Activated T-cell treated with anti-CD3 and anti-CD28 coated beads, Interleukin-2, amount 50 U/mL, for 1 hour (primary cell): Measurements from ENCODE around the gene NACA2.
A peak's percentile ranks its signal among the peaks of the same experiment; 100 is the strongest.
"Not testable (repeated sequence)": the region's sequence is repeated elsewhere in the genome, so short reads cannot be mapped to it uniquely, and the experiment has no call there.

Experiments
- DNase-seq: peaks from one replicate; pipeline ENCODE4 v3.0.0-alpha.2; 2020

NACA2 gene

DNA sequence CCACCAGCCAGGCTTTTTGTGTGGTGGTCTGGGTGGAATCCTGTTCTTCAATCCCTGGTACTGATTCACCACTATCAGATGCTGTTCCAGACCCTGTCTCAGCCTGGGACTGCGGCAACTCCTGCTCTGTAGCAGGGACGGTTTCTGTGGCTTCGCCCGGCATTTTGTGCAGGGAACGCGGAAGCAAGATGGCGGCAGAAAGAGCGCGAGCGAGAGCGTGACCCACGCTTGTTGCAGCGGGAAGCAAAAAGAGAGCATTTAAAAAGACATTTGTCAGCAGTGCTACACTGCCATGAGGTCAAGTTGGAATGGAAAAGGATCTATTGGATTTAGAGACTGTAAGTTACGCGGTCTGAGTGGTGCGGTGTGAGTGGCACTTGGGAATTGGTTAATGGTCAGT, at the start of gene NACA2:
Gene NACA2 (minus strand): TSS at position 202 of the 400 bp plus-strand sequence. CDS start 39 bp downstream, at position 163.
- no peak for DNase-seq

DNA sequence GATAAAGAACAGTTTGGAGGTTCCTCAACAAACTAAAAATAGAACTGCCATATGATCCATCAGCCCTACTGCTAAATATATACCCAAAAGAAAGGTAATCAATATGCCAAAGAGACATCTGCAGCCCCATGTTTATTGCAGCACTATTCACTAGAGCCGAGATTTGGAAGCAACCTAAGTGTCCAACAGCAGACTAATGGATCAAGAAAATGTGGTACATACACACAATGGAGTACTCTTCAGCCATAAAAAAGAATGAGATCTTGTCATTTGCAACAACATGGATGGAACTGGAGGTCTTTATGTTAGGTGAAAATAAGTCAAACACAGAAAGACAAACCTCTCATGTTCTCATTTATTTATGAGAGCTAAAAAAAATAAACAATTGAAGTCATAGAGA, 48.8 kb upstream of the NACA2 start:
- no peak for DNase-seq

DNA sequence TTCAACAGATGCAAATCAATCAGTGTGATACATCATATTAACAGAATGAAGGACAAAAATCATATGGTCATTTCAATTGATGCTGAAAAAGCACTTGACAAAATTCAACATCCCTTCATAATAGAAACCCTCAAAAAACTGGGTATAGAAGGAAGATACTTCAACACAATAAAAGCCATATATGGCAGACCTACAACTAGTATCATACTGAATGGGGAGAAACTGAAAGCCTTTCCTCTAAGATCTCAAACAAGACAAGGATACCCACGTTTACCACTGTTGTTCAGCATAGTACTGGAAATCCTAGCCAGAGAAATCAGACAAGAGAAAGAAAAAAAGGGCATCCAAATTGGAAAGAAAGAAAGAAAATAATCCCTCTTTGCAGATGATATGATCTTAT, 47.1 kb upstream of the NACA2 start:
- no peak for DNase-seq

DNA sequence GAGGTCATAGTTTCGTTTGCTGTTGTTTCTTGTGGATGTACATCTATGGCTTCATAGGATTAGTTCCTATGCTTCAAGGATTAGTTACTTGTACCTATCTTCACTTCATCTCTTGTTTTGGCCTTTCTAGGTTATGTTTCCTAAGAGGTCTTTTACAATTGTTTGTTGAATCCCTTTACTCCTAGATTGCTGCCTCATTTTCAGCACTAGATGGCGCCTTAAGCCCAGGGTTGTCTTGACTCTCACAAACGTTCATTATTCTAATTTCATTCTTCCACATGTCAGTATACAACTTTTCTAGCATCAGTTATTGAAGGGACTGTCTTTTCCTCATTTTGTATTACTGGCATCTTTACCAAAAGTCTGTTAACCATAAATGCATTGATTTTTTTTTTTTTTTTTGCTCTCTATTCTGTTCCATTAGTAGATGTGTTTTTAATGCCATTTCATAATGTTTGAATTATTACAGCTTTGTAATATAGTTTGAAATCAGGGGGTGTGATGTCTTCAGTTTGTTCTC, 45.0 kb upstream of the NACA2 start:
- DNase-seq = peak; percentile 18

DNA sequence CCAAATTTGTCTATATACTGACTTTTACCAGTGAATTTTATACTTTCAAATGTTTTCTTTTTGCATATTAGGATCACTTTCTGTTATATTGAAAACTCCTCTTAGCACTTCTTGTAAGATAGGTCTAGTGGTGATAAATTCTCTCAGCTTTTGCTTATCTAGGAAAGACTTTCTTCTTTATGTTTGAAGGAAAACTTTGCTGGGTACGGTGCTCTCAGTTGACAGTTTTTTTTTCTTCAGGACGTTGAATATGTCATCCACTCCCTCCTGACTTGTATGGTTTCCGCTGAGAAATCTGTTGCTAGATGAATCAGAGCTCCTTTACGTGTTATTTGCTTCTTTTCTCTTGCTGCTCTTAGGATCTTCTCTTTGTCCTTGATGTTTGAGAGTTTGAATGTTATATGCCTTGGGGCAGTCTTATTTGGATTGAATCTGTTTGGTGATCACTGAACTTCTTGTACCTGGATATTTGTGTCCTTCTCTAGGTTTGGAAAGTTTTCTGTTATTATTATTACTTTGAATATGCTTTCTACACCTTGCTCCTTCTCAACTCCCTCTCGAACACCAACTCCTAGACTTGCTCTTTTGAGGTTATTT, 44.0 kb upstream of the NACA2 start:
- DNase-seq = no peak

DNA sequence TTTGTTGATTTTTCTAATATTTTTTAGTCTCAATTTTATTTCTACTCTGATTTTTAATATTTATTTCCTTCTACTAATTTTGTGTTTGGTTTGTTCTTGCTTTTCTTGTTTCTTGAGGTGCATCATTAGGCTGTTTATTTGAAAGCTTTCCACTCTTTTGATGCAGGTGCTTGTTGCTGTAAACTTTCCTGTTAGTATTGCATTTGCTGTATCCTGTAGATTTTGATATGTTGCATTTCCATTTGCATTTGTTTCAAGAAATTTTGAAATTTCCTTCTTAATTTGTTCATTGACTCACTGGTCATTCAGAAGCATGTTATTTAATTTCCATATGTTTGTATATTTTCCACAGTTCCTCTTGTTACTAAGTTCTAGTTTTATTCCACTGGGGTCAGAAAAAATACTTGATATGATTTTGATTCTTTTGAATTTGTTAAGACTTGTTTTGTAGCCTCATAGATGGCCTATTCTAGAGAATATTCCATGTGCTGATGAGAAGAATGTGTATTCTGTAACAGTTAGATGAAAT, 43.1 kb upstream of the NACA2 start:
- DNase-seq = no peak

DNA sequence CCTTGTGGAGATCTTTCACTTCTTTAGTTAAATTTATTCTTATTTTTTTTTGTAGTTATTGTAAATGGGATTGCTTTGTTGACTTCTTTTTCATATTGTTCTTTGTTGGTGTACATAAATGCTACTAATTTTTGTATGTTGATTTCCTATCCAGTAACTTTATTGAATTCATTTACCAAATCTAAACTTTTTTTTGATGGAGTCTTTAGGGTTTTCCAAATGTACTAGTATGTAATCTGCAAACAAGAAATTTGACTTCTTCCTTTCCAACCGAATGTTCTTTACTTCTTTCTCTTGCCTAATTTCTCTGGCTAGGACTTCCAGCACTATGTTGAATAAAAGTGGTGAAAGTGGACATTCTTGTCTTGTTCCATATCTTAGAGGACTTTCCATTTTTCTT, 41.8 kb upstream of the NACA2 start:
- DNase-seq = no peak

DNA sequence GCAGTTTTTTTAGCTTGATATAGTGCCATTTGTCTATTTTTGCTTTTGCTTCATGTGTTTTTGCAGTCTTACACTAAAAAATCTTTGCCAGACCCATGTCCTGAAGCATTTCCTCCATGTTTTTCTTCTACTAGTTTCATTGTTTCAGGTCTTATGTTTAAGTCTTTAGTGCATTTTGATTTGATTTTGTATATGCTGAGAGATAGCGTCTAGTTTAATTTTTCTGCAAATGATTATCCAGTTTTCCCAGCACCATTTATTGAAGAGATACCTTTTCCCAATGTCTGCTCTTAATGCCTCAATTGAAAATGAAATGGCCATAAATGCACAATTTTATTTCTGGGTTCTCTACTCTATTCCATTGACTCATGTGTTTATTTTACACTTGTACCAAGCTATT, 40.8 kb upstream of the NACA2 start:
- no peak for DNase-seq

DNA sequence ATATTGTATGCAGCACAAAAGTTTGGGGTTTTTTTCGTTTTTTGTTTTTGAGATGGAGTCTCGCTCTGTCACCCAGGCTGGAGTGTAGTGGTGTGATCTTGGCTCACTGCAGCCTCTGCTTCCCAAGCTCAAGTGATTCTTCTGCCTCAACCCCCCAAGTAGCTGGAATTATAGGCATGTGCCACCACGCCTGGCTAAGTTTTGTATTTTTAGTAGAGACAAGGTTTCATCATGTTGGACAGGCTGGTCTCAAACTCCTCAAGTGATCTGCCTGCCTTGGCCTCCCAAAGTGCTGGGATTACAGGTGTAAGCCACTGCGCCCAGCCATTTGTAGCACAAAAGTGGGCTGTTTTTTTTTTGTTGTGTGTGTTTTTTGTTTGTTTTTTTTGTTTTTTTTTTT, 37.1 kb upstream of the NACA2 start:
- not testable (repeated sequence) for DNase-seq

DNA sequence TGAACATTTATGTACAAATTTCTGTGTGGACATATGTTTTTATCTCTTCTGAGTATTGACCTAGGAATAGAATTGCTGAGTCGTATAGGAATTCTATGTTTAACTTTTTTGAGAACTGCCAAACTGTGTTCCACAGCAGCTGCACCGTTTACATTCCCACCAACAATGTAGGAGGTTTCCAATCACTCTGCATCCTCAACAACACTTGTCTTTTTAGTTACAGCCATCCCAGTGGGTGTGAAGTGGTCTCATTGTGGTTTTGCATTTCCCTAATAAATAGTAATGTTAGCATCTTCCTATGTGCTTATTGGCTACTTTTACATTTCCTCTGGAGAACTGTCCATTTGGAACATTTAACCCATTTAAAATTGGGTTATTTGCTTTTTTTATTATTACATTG, 36.6 kb upstream of the NACA2 start:
- DNase-seq = no peak

DNA sequence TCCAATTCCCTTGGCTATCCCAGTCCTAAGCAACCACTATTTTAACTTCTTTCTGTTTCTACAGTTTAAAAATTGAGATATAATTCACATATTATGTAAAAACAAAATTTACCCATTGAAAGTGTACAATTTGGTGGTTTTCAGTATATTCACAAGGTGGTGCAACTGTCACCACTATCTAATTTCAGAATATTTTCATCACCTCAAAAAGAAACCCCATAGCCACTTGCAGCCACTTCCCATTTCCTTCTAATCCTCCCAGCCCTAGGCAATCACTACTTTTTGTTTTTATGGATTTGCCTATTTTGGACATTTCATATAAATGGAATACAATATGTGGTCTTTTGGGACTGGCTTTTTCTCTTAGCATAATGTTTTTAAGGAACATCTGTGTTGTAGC, 36.1 kb upstream of the NACA2 start:
- no peak for DNase-seq

DNA sequence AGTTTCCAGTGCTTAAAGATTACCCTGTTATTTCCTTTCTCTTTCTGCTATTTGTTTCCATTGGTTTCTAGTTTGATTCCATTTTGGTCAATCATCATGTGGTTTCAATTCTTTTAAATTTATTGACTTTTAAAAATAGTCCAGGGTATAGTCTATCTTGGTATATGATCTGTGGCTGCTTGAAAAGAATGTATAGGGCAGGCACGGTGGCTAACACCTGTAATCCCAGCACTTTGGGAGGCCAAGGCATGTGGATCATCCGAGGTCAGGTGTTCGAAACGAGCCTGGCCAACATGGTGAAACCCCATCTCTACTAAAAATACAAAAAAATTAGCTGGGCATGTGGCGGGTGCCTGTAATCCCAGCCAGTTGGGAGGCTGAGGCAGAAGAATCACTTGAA, 34.5 kb upstream of the NACA2 start:
- no peak for DNase-seq

DNA sequence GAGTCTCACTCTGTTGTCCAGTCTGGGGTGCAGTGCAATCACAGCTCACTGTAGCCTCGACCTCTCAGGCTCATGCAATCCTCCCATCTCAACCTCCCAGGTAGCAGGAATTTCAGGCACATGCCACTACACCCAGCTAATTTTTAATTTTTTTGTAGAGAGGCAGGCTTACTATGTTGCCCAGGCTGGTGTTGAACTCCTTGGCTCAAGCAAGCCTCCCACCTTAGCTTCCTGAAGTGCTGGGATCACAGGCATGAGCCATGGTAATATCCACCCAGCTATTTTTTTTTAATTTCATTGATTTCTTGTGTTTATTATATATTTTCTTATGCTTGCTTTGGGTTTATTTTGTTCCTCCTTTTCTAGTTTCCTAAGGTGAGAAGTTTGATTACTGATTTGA, 33.9 kb upstream of the NACA2 start:
- DNase-seq = no peak

DNA sequence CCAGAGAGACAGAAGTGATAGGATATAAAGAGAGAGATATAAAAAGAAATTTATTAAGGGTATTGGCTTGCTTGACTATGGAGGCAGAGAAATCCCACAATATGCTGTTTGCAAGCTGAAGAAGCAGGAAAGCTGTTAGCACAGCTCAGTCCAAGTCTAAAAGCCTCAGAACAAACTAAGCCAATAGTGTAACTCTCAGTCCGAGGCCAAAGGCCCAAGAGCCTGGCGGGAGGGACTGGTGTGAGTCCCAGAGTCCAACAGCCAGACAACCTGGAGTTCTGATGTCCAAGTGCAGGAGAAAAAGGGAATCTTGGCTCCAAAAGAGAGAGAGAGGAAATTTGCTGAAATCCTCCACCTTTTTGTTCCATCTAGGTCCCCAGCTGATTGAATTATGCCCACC, 30.3 kb upstream of the NACA2 start:
- no peak for DNase-seq

DNA sequence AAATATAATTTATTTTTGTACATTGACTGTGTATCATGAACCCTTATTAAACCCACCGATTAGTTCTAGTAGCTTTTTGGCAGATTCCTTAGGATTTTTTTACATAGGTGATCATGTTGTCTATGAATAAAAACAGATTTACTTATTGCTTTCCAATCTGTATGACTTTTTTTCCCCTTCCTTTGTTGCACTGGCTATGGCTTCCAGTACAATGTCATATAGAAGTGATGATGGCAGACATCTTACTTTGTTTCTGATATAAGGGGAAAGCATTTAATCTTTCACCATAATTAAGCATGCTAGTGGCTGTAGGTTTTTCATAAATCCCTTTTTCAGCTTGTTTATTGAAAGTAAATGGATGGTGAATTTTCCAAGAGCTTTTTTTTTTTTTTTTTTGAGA, 28.9 kb upstream of the NACA2 start:
- DNase-seq = no peak

DNA sequence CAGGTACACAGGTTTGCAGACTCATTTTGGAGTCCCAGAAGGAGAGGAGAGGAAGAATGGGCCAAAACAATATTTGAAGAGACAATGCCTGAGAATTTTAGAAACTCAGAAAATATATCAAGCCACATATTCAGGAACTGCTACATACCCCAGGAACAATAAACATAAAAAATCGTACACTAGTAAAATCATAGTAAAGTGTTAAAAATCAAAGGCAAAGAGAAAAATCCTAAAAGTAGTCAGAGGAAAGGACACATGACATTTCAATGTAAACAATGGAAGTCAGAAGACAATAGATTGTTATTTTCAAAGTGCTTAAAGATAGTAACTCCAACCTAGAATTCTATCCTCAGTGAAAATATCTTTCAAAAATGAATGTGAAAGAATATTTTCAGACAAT, 28.5 kb upstream of the NACA2 start:
- DNase-seq = no peak

DNA sequence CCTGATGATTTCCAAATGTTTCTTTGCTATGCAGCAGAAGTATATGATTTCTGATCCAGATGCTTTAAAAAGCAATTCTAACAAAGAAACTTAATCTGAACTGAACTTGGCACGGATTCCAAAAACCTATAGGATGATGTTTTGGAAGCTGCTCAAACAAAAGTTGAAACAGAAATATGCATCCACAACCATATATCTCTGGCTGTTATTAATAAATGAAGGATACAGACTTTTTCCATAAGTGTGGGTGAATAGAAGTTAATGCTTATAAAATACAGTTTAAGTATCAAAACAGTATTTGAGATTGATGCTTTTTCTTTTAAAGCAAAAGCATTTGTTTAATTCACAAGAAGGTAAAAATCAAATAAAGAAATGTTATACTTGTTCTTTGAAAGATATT, 27.9 kb upstream of the NACA2 start:
- no peak for DNase-seq

DNA sequence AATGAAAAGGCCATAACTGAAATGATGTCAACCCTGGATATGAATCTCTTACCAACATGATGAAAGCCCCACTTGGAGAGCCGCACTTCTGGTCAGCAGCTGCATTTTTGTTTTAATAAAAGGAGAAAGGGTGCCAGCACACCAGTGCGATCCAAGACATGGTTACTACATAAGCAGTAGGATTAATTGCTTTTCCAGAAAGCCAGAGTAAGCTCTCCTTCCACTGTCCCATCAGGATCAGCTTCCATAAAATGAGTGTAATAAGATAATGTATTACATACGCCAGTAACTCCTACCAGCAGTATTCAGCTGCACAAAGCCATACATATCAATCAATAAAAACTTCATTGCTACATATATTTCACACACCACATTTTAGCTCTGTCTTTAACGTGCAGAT, 26.3 kb upstream of the NACA2 start:
- no peak for DNase-seq

DNA sequence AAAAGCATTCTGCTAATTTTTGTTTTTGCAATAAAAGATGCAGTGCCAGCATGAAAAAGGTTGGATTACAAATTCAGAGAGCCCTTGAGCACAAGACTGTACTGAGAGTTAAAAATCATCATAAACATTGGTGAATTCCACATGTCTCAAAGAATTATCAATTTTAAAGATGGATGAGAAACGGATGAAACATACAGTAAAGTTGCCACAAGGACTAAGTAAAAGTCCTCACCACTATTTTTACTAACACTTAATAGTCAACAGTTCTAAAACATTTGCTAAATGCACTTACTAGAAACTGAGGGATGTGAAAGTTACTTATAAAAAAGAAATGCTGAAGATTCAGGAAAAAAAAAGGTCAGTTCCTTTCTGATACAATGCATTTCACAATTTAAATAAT, 25.8 kb upstream of the NACA2 start:
- no peak for DNase-seq

DNA sequence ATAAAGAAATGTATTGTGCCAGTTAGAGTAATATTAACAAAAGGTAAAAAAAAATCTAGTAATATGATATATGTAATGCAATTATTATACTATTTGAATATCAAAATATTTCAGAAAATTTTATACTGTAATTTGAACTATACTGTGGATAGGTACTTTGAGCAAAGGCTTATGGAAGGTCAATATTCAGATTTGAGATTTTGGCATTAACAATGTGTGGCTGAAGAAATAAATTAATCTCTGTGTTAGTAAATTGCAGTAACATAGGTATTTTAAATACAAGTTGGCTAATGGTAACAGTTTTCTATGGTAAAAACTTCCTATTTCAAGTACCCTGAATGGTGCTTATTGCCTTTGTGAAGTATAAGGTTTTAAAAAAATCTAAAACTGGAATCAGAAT, 23.2 kb upstream of the NACA2 start:
- no peak for DNase-seq

DNA sequence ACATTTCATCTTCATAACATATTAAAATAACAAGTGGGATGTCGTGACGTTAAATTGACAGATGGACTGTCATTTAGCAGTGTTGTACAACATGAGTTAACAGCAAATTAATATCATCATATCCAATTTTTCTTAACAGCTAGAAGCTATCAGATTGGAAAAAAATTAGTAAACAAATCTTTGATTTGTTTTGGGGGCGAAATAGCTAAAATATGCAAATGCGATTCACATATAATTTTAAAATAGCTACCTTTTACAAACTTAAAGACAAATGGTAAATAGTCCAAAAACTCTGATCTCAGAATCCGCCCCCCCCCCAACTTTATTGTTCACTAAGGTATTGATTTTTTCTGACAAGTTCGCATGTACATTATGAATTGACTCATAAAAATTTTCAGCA, 20.3 kb upstream of the NACA2 start:
- DNase-seq = no peak

DNA sequence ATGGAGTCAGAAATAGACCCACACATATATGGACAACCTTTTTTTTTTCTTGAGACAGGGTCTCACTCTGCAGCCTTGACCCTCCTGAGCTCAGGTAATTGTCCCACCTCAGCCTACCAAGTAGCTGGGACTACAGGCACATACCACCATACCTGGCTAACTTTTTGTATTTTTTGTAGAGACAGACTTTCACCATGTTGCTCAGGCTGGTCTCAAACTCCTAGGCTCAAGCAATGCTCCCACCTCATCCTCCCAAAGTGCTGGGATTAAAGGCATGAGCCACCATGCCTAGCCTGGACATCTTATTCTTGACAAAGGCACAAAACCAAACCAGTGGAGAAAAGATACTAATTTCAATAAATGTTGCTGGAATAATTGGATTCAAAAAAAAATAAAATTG, 14.7 kb upstream of the NACA2 start:
- no peak for DNase-seq

DNA sequence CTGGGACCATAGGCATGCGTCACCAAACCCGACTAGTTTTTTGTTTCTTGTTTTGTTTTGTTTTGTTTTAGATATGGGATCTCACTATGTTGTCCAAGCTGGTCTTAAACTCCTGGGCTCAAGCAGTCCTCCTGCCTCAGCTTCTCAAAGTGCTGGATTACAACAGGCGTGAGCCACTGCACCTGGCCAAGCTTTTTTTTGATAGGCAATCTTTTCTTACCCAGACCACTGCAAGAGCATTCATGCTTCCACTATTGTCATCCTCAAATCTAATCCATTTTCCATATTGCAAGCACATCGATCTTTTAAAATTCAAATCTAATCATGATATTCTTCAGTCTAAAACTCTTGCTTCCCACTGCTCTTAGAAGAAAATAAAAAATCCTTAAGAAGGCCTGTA, 10.3 kb upstream of the NACA2 start:
- DNase-seq = no peak

DNA sequence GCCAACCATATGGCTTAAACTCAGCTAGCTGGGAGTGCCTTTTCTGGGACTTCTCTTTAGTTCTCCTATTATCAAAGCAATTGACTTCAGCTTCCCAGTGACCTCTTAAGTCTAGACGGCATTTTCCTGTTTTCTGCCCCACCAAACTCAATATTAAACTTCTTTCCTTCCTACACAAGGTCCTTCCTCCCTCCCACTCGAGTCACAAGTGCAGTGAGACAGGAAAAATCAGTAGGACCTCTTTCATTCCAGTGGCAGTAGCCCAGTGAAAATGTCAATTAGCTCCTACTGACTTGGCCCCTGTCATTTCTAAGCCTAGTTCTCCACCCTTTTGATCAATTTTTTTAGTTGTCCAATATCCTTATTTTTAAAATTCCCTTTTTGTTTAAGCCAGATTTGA, 9.6 kb upstream of the NACA2 start:
- no peak for DNase-seq

DNA sequence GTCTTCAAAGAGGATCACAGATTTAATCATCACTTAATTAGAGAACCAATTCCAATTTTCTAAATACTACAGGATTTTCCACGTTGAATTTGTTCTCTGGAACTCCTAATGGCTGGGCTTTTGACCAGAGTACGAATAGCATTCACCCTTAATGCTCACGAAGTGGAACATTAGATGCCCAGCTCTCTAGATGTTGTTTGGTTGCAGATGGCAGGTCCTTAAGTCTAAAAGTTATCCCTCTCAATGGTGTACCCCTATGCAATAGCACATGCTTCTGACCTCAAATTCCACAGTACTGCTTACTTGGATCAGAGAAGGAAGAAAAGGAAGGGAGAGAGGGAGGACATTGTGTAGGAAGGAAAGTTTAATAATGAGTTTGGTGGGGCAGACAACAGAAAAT, 8.6 kb upstream of the NACA2 start:
- no peak for DNase-seq
